WTC11 (cell line): Measurements from ENCODE around the gene TMIE.

ENCODE experiments used
- ATF1 ChIP-seq: sonication (generic); formaldehyde crosslinking; IDR thresholded peaks from 2 replicates; pipeline ENCODE4 v1.8.1; 2023; ENCODE audit warnings: mild to moderate bottlenecking, moderate library complexity, missing genetic modification reagents
- ATF3 ChIP-seq: sonication (generic); formaldehyde crosslinking; conservative IDR thresholded peaks from 2 replicates; pipeline ENCODE4 v1.8.1; 2022; ENCODE audit warnings: mild to moderate bottlenecking, missing genetic modification reagents
- CREB1 ChIP-seq: sonication (generic); formaldehyde crosslinking; IDR thresholded peaks from 2 replicates; pipeline ENCODE4 v1.8.0; 2023; ENCODE audit warnings: mild to moderate bottlenecking, missing genetic modification reagents
- CTCF ChIP-seq: fragments of 200-600 bp; IDR thresholded peaks from 2 replicates; pipeline ENCODE4 v1.8.0; 2022; ENCODE audit warnings: antibody characterized with exemption
- NR2C2 ChIP-seq: sonication (generic); formaldehyde crosslinking; IDR thresholded peaks from 2 replicates; pipeline ENCODE4 v1.8.0; 2022; ENCODE audit warnings: mild to moderate bottlenecking, missing genetic modification reagents
- PRDM15 ChIP-seq: sonication (generic); formaldehyde crosslinking; IDR thresholded peaks from 2 replicates; pipeline ENCODE4 v1.8.0; 2022; ENCODE audit warnings: missing genetic modification reagents
- SP1 ChIP-seq: sonication (generic); formaldehyde crosslinking; conservative IDR thresholded peaks from 2 replicates; pipeline ENCODE4 v1.8.1; 2022; ENCODE audit warnings: missing genetic modification reagents
- TEAD4 ChIP-seq: sonication (generic); formaldehyde crosslinking; IDR thresholded peaks from 2 replicates; pipeline ENCODE4 v1.8.0; 2022; ENCODE audit warnings: mild to moderate bottlenecking, missing genetic modification reagents
- ZNF219 ChIP-seq: sonication (generic); formaldehyde crosslinking; IDR thresholded peaks from 2 replicates; pipeline ENCODE4 v1.8.0; 2023; ENCODE audit warnings: missing genetic modification reagents, mild to moderate bottlenecking, borderline replicate concordance
- ZNF263 ChIP-seq: sonication (generic); formaldehyde crosslinking; IDR thresholded peaks from 2 replicates; pipeline ENCODE4 v1.8.1; 2022; ENCODE audit warnings: low read depth, mild to moderate bottlenecking, moderate library complexity, missing genetic modification reagents
- ZNF416 ChIP-seq: fragments of 250-450 bp; sonication (Bioruptor Pico); IDR thresholded peaks from 2 replicates; pipeline ENCODE4 v1.9.0; 2021; ENCODE audit warnings: mild to moderate bottlenecking, inconsistent platforms
- ZSCAN18 ChIP-seq: fragments of 250-450 bp; sonication (Bioruptor Pico); IDR thresholded peaks from 2 replicates; pipeline ENCODE4 v2.1.2; 2022; ENCODE audit warnings: mild to moderate bottlenecking, moderate library complexity

- no peak for TF ChIP-seq CTCF
- no peak for TF ChIP-seq ZNF416 (CRISPR knock-in tag)
- no peak for TF ChIP-seq CREB1 (CRISPR knock-in tag)
- no peak for TF ChIP-seq TEAD4
- TF ChIP-seq PRDM15 (CRISPR knock-in tag) = no peak
- TF ChIP-seq SP1 (CRISPR knock-in tag) = no peak
- TF ChIP-seq ZSCAN18 (CRISPR knock-in tag) = no peak
- TF ChIP-seq NR2C2 (CRISPR knock-in tag) = no peak
- TF ChIP-seq ZNF219 (CRISPR knock-in tag) = no peak
- no peak for TF ChIP-seq ATF1 (CRISPR knock-in tag)
- no peak for TF ChIP-seq ZNF263
- TF ChIP-seq ATF3 (CRISPR knock-in tag) = no peak
These were observed 14.4 kb downstream of the TMIE start for GRCh38 chr3:46715507-46716175.
